Glutamatergic neuron (in vitro differentiated cells): ENCODE results near the gene STRN. TPM values are rescaled to one million over a fixed set of nuclear protein-coding genes. Genes with fewer than 3 reads are reported as not detected.

ENCODE experiments used
- DNase-seq: peaks from one replicate; pipeline ENCODE4 v3.0.0; 2022
- H3K27ac Mint-ChIP-seq: one replicate; pipeline ENCODE4 v1.8.0; 2020; ENCODE audit warnings: mild to moderate bottlenecking, mixed read lengths, inconsistent platforms; ENCODE audit not compliant: unreplicated experiment
- H3K27me3 Mint-ChIP-seq: one replicate; pipeline ENCODE4 v1.8.0; 2020; ENCODE audit warnings: mild to moderate bottlenecking, moderate library complexity, mixed read lengths, inconsistent platforms; ENCODE audit not compliant: unreplicated experiment
- H3K36me3 Mint-ChIP-seq: one replicate; pipeline ENCODE4 v1.8.0; 2020; ENCODE audit warnings: mild to moderate bottlenecking, mixed read lengths, inconsistent platforms; ENCODE audit not compliant: unreplicated experiment
- H3K4me1 Mint-ChIP-seq: one replicate; pipeline ENCODE4 v1.8.0; 2020; ENCODE audit warnings: mild to moderate bottlenecking, low read depth, mixed read lengths, inconsistent platforms; ENCODE audit not compliant: unreplicated experiment
- H3K4me3 Mint-ChIP-seq: one replicate; pipeline ENCODE4 v1.8.0; 2020; ENCODE audit warnings: mild to moderate bottlenecking, mixed read lengths, inconsistent platforms; ENCODE audit not compliant: unreplicated experiment
- H3K9me3 Mint-ChIP-seq: one replicate; pipeline ENCODE4 v1.8.0; 2020; ENCODE audit warnings: mild to moderate bottlenecking, moderate library complexity, mixed read lengths, inconsistent platforms; ENCODE audit not compliant: unreplicated experiment
- CTCF ChIP-seq: fragments of 200-600 bp; sonication (generic); IDR thresholded peaks from one replicate; pipeline ENCODE4 v1.5.0; 2021; ENCODE audit not compliant: partially characterized antibody, unreplicated experiment
- total RNA-seq: library from RNA; stranded (reverse); fragmentation: NEBNext Ultra II Directional; extraction: Animal tissue kit (Norgen Biotek cat#: 25700); gene quantifications from one replicate; pipeline ENCODE4 v1.2.1, GENCODE V29; 2021; ENCODE audit not compliant: unreplicated experiment

The STRN gene
- total RNA-seq, 1 donor from 2014 or later = 20.8 TPM

GRCh38 chr2:36802952-36803351 is 163.4 kb downstream of the STRN start:
- Mint-ChIP-seq H3K4me3 (no peak overlapping the region), H3K27me3 (peaks cover 4% of the 10 kb centered on the region), H3K36me3 (no peaks in the 10 kb centered on the region), H3K27ac (no peak overlapping the region), H3K4me1 (peaks cover 5% of the 10 kb centered on the region), H3K9me3 (peaks cover 2% of the 10 kb centered on the region)
- DNase-seq = no peak
- no peak for TF ChIP-seq CTCF

GRCh38 chr2:36801088-36801487 is 165.2 kb downstream of the STRN start:
- Mint-ChIP-seq H3K36me3 (no peaks in the 10 kb centered on the region), H3K27ac (no peak overlapping the region), H3K4me3 (no peak overlapping the region), H3K9me3 (peaks cover 2% of the 10 kb centered on the region), H3K4me1 (peaks cover 5% of the 10 kb centered on the region), H3K27me3 (no peaks in the 10 kb centered on the region)
- DNase-seq = no peak
- no peak for TF ChIP-seq CTCF

- Mint-ChIP-seq H3K27ac (no peak overlapping the region), H3K4me1 (no peaks in the 10 kb centered on the region), H3K4me3 (no peak overlapping the region), H3K27me3 (no peaks in the 10 kb centered on the region), H3K36me3 (no peaks in the 10 kb centered on the region), H3K9me3 (peaks cover 2% of the 10 kb centered on the region)
- no peak for TF ChIP-seq CTCF
- DNase-seq = no peak
Measured at GRCh38 chr2:36800381-36800780, 166.0 kb downstream of the STRN start.

GRCh38 chr2:36798724-36799123 is 167.6 kb downstream of the STRN start:
- TF ChIP-seq CTCF = no peak
- Mint-ChIP-seq H3K4me3 (no peak overlapping the region), H3K27ac (no peak overlapping the region), H3K36me3 (no peaks in the 10 kb centered on the region), H3K27me3 (no peaks in the 10 kb centered on the region), H3K4me1 (no peaks in the 10 kb centered on the region), H3K9me3 (no peaks in the 10 kb centered on the region)
- DNase-seq = no peak

- no peaks in the 10 kb centered on the region for H3K36me3 Mint-ChIP-seq
- TF ChIP-seq CTCF = no peak
- H3K9me3 Mint-ChIP-seq = no peaks in the 10 kb centered on the region
- H3K27ac Mint-ChIP-seq = no peak overlapping the region
- DNase-seq = no peak
- no peaks in the 10 kb centered on the region for H3K27me3 Mint-ChIP-seq
- H3K4me1 Mint-ChIP-seq = no peaks in the 10 kb centered on the region
- H3K4me3 Mint-ChIP-seq = no peak overlapping the region
Measured at GRCh38 chr2:36797324-36798070, 168.8 kb downstream of the STRN start.
